OCI-LY3 (cell line): Measurements from ENCODE around the gene NRG3.

Experiments used
- H2AFZ ChIP-seq: fragments of 200-600, 300-600 bp; shearing (Covaris generic); 2 replicates; pipeline ENCODE4 v1.6.0; 2014; ENCODE audit warnings: antibody characterized with exemption, low read depth, low read length
- H3K27ac ChIP-seq: fragments of 200-600, 300-600 bp; sonication (generic); 2 replicates; pipeline ENCODE4 v1.5.1; 2014; ENCODE audit warnings: mild to moderate bottlenecking, low read length, moderate library complexity, mixed read lengths
- H3K27me3 ChIP-seq: fragments of 200-600, 300-600 bp; sonication (generic); 2 replicates; pipeline ENCODE4 v1.6.1; 2014; ENCODE audit warnings: low read depth, low read length, mixed read lengths
- H3K36me3 ChIP-seq: fragments of 200-600, 300-600 bp; sonication (generic); replicated peaks from 2 replicates; pipeline ENCODE3; 2014; ENCODE audit warnings: low read depth, low read length, mixed read lengths
- H3K4me1 ChIP-seq: fragments of 300-600, 200-600 bp; sonication (generic); 2 replicates; pipeline ENCODE4 v1.6.1; 2014; ENCODE audit warnings: low read length, mixed read lengths
- H3K4me2 ChIP-seq: fragments of 200-600, 300-600 bp; sonication (generic); 2 replicates; pipeline ENCODE4 v1.6.1; 2014; ENCODE audit warnings: low read length, mixed read lengths
- H3K4me3 ChIP-seq: fragments of 300-600, 200-600 bp; sonication (generic); 2 replicates; pipeline ENCODE4 v1.5.1; 2014; ENCODE audit warnings: antibody characterized with exemption, mild to moderate bottlenecking, low read length, moderate library complexity
- H3K79me2 ChIP-seq: fragments of 300-600, 200-600 bp; shearing (Covaris generic); 2 replicates; pipeline ENCODE4 v1.6.1; 2014; ENCODE audit warnings: mild to moderate bottlenecking, low read length, mixed read lengths
- H3K9ac ChIP-seq: fragments of 300-600, 200-600 bp; shearing (Covaris generic); 2 replicates; pipeline ENCODE4 v1.6.0; 2014; ENCODE audit warnings: mild to moderate bottlenecking, low read length, moderate library complexity
- H3K9me3 ChIP-seq: fragments of 200-600, 300-600 bp; shearing (Covaris generic); 2 replicates; pipeline ENCODE4 v1.6.1; 2014; ENCODE audit warnings: low read length, mixed read lengths; ENCODE audit not compliant: insufficient read depth
- H4K20me1 ChIP-seq: fragments of 200-600, 300-600 bp; sonication (generic); 2 replicates; pipeline ENCODE4 v1.6.1; 2016; ENCODE audit warnings: low read length, mixed read lengths; ENCODE audit not compliant: insufficient read depth
- CTCF ChIP-seq: fragments of 200-600, 300-600 bp; sonication (generic); IDR thresholded peaks from 2 replicates; pipeline ENCODE4 v1.5.1; 2014; ENCODE audit warnings: antibody characterized with exemption, low read length, low read depth
- EZH2phosphoT487 ChIP-seq: fragments of 200-600 bp; shearing (Covaris generic); IDR thresholded peaks from 2 replicates; pipeline ENCODE4 v1.6.1; 2018; ENCODE audit warnings: antibody characterized with exemption, mixed run types, low read depth

NRG3 gene

GRCh38 chr10:82861889-82862288 is 986.9 kb downstream of the NRG3 start:
- H3K4me2 ChIP-seq, result no peak overlapping the region
- H3K4me3 ChIP-seq, result no peak overlapping the region
- H3K27ac ChIP-seq, result no peak overlapping the region
- H3K27me3 ChIP-seq, result no peaks in the 10 kb centered on the region
- H3K9ac ChIP-seq, result no peak overlapping the region
- TF ChIP-seq CTCF (no peak), EZH2phosphoT487 (no peak)
- H3K4me1 ChIP-seq, result peaks cover 5% of the 10 kb centered on the region; the same call in 1 of the 2 replicates
- no peaks in the 10 kb centered on the region for H4K20me1 ChIP-seq
- no peaks in the 10 kb centered on the region for H3K79me2 ChIP-seq
- H3K36me3 ChIP-seq, result no peaks in the 10 kb centered on the region
- H2AFZ ChIP-seq, result no peak overlapping the region
- no peaks in the 10 kb centered on the region for H3K9me3 ChIP-seq

GRCh38 chr10:82865366-82865765 is 990.4 kb downstream of the NRG3 start:
- no peak overlapping the region for H3K4me3 ChIP-seq

GRCh38 chr10:82866424-82867020 is 991.5 kb downstream of the NRG3 start:
- Histone ChIP-seq H2AFZ (no peak overlapping the region), H3K79me2 (no peaks in the 10 kb centered on the region), H4K20me1 (no peaks in the 10 kb centered on the region), H3K9me3 (no peaks in the 10 kb centered on the region), H3K36me3 (no peaks in the 10 kb centered on the region), H3K27me3 (no peaks in the 10 kb centered on the region), H3K4me2 (0 out of 2 replicates have a peak overlapping the region, but pooled peaks have one; percentile 7), H3K4me3 (no peak overlapping the region), H3K27ac (no peak overlapping the region), H3K9ac (no peak overlapping the region), H3K4me1 (peaks cover 11% of the 10 kb centered on the region; the same call in 1 of the 2 replicates)
- TF ChIP-seq CTCF (no peak), EZH2phosphoT487 (no peak)

More at GRCh38 chr10:82865366-82865765, 990.4 kb downstream of the NRG3 start:
- H2AFZ ChIP-seq, result no peak overlapping the region
- H3K9me3 ChIP-seq, result no peaks in the 10 kb centered on the region
- H3K9ac ChIP-seq, result no peak overlapping the region
- no peak overlapping the region for H3K4me2 ChIP-seq
- H3K4me1 ChIP-seq, result peaks cover 11% of the 10 kb centered on the region; the same call in 1 of the 2 replicates
- no peaks in the 10 kb centered on the region for H4K20me1 ChIP-seq
- no peaks in the 10 kb centered on the region for H3K36me3 ChIP-seq
- H3K27ac ChIP-seq, result no peak overlapping the region
- no peaks in the 10 kb centered on the region for H3K27me3 ChIP-seq
- H3K79me2 ChIP-seq, result no peaks in the 10 kb centered on the region
- TF ChIP-seq CTCF (no peak), EZH2phosphoT487 (no peak)

GRCh38 chr10:82867056-82867455 is 992.1 kb downstream of the NRG3 start:
- Histone ChIP-seq H3K4me3 (no peak overlapping the region), H3K27ac (no peak overlapping the region; the same call in 1 of the 2 replicates), H3K4me1 (peaks cover 11% of the 10 kb centered on the region; the same call in 1 of the 2 replicates), H3K4me2 (0 out of 2 replicates have a peak overlapping the region, but pooled peaks have one; percentile 7), H3K27me3 (no peaks in the 10 kb centered on the region), H3K79me2 (no peaks in the 10 kb centered on the region), H3K36me3 (no peaks in the 10 kb centered on the region), H3K9ac (no peak overlapping the region), H2AFZ (no peak overlapping the region), H4K20me1 (no peaks in the 10 kb centered on the region), H3K9me3 (no peaks in the 10 kb centered on the region)
- TF ChIP-seq EZH2phosphoT487 (no peak), CTCF (no peak)
